GM21390 (cell line): ENCODE results near the gene EGFL7.

ENCODE experiments used
- ATAC-seq: cut with Tn5 transposase; IDR thresholded peaks from one replicate; pipeline ENCODE4 v1.9.1; 2021; ENCODE audit not compliant: unreplicated experiment

EGFL7 gene

GRCh38 chr9:136713550-136713949 lies 50.8 kb downstream of the EGFL7 start:
- no peak for ATAC-seq

DNA sequence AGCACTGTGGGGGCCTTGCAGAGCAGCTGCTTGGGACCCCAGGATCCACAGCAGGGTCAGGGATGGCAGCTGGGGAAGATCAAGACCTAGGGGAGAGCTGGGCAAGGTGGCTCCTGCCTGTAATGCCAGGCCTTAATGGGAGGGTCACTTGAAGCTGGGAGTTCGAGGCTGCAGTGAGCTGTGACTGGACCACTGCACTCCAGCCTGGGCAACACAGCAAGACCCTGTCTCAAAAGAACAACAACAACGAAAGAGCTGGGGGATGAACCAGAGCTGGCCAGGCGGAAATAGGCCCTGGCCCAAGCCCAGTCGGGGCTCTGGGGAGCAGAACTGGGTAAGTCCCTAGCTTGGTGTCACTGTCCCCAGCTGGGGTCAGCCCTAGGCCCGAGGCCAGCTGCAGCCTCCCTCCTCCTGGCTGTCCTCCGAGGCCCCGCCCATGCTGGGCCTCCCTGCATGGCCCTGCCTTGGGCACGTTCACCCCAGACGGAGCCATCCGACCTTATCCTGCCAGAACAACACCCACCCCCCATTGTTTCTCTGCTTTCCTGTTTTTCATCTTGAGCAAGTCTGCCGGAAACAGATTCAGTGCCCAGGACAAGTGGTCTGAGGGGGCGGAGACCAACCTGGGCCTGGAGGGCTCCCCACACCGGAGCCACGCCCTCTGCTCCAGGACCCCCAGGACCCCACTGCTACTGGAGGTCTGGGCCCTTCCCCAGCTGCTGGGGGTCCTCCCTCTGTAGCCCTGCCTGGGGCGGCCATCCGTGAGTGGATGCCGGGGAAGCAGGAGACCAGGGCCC lies 51.6 kb downstream of the EGFL7 start:
- no peak for ATAC-seq

DNA sequence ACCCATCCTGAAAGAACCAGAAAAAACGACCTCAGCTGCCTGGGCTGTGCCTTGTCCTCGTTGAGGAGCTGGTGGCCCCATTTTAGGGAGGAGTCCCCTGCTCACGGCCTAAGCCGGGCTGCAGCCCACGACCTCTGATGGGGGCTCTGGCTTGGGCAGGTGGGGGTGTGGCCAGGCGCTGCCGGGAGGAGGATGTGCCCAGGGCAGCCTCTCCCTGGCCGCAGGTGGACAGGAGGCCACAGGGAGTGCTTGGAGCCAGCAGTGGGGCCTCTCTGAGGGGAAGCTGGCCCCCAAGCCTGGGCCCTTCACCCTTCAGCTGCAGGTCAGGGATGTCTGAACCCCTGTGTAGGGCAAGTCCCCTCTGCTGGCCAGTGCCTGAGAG lies 52.2 kb downstream of the EGFL7 start:
- ATAC-seq = no peak

DNA sequence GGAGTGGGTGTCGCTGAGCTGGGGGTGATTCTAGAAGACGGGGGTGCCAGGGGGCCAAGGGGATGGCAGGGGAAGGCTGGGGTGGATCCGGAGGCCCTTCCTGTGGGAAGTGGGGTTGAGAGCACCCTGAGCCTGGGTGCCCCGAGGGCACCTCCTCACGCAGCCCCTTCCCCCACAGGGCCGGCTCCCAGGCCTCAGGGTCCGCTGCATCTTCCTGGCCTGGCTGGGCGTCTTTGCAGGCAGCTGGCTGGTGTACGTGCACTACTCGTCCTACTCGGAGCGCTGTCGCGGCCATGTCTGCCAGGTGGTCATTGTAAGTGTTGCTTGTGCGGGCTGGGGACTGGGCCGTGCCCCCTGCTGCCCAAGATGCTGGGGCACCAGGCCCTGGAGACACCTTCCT lies 54.7 kb downstream of the EGFL7 start:
- ATAC-seq = no peak

- ATAC-seq = no peak
Measured at GRCh38 chr9:136718345-136719194, 55.9 kb downstream of the EGFL7 start.

DNA sequence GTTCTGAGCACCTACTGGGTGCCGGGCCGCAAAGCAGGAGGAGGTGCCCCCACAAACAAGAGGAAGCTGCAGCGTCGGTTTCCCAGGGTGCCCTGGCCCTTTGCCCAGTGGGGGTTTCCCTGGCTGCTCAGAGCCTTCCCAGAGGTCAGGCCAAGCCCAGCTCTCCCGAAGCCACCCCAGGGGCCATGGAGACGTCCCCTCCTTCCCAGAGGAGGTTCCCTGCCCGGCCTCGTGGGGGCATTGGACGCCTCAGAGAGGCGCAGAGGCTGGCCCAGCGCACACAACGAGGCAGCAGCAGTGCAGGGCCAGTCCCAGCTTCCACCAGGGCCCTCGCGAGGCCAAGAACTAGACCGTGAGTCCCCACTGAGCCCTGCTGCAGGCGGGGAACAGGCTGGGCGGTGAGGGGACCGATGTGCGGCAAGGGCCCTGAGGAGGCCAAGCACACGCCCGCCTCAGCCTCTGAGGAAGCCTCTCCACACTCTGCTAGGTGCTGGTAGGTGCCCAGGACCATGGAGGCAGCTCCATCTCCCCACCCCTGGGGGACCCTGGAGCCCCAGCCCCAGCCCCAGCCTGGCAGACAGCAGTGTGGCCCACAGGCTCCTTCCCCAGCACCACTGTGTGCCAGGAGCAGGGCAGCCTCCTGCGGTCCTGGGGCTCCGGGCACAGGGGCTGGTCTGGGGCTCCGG lies 56.6 kb downstream of the EGFL7 start:
- ATAC-seq = no peak

- no peak for ATAC-seq
Measured at GRCh38 chr9:136720251-136720897, 57.7 kb downstream of the EGFL7 start.

- ATAC-seq = no peak
Measured at GRCh38 chr9:136720898-136721338, 58.2 kb downstream of the EGFL7 start.

- ATAC-seq = no peak
Measured at GRCh38 chr9:136721339-136722092, 58.8 kb downstream of the EGFL7 start.
